ENCODE measurements around the gene DUS2. TPM values are rescaled to one million over a fixed set of nuclear protein-coding genes. Genes with fewer than 3 reads are reported as not detected.

DUS2 gene
- total and polyA plus RNA-seq, 4 donors, result 6.9 to 10.7 (median 7.9) TPM

DNA sequence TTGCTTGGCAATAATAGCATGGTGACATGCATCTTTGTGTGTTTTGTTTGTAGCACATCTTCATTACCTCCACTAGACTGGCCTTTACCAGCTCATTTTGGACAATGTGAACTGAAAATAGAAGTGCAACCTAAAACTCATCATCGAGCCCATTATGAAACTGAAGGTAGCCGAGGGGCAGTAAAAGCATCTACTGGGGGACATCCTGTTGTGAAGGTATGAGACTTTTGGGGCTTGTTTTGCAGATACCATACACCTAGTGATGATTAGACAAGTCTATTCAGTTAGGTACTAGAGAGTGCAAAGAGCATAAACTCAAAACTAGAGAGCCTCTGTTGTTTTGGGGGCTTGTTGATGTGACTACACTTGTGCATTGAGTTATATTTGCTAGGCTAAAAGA is 103.3 kb downstream of the DUS2 start:
- no peak overlapping the region for H3K9ac ChIP-seq (ENCODE audit: low read depth in 1 of 2, low read length in 2 of 2)
- DNase-seq (ENCODE audit: low spot score), result no peak
- WGBS, result 93% methylated on average over 2 of the region's 2 CpGs
- H3K27ac ChIP-seq (ENCODE audit: low read depth in 1 of 2, low read length in 2 of 2), result no peak overlapping the region
- no peaks in the 10 kb centered on the region for H3K9me3 ChIP-seq (ENCODE audit: control insufficient read depth in 4 of 4, low read length in 3 of 4)
- H3K4me3 ChIP-seq (ENCODE audit: low read depth in 1 of 3, low read length in 3 of 3), result no peak overlapping the region
- TF ChIP-seq TAF1 (conservative IDR thresholded peaks at IDR 0.05) (no peak), HNF4G (IDR thresholded peaks at IDR 0.05) (no peak), GABPA (IDR thresholded peaks at IDR 0.05 in 1 of 2, conservative IDR thresholded peaks at IDR 0.05 in 1 of 2) (no peak), EGR1 (IDR thresholded peaks at IDR 0.05; ENCODE audit: low read depth in 2 of 2) (no peak), SP1 (IDR thresholded peaks at IDR 0.05) (no peak), JUND (IDR thresholded peaks at IDR 0.05) (no peak), RXRA (IDR thresholded peaks at IDR 0.05) (no peak)
- TF ChIP-seq, protein P1, sequence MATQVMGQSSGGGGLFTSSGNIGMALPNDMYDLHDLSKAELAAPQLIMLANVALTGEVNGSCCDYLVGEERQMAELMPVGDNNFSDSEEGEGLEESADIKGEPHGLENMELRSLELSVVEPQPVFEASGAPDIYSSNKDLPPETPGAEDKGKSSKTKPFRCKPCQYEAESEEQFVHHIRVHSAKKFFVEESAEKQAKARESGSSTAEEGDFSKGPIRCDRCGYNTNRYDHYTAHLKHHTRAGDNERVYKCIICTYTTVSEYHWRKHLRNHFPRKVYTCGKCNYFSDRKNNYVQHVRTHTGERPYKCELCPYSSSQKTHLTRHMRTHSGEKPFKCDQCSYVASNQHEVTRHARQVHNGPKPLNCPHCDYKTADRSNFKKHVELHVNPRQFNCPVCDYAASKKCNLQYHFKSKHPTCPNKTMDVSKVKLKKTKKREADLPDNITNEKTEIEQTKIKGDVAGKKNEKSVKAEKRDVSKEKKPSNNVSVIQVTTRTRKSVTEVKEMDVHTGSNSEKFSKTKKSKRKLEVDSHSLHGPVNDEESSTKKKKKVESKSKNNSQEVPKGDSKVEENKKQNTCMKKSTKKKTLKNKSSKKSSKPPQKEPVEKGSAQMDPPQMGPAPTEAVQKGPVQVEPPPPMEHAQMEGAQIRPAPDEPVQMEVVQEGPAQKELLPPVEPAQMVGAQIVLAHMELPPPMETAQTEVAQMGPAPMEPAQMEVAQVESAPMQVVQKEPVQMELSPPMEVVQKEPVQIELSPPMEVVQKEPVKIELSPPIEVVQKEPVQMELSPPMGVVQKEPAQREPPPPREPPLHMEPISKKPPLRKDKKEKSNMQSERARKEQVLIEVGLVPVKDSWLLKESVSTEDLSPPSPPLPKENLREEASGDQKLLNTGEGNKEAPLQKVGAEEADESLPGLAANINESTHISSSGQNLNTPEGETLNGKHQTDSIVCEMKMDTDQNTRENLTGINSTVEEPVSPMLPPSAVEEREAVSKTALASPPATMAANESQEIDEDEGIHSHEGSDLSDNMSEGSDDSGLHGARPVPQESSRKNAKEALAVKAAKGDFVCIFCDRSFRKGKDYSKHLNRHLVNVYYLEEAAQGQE (IDR thresholded peaks at IDR 0.05), result no peak
- TF ChIP-seq, protein P2, sequence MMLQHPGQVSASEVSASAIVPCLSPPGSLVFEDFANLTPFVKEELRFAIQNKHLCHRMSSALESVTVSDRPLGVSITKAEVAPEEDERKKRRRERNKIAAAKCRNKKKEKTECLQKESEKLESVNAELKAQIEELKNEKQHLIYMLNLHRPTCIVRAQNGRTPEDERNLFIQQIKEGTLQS (IDR thresholded peaks at IDR 0.05), result no peak
- TF ChIP-seq, protein P3, sequence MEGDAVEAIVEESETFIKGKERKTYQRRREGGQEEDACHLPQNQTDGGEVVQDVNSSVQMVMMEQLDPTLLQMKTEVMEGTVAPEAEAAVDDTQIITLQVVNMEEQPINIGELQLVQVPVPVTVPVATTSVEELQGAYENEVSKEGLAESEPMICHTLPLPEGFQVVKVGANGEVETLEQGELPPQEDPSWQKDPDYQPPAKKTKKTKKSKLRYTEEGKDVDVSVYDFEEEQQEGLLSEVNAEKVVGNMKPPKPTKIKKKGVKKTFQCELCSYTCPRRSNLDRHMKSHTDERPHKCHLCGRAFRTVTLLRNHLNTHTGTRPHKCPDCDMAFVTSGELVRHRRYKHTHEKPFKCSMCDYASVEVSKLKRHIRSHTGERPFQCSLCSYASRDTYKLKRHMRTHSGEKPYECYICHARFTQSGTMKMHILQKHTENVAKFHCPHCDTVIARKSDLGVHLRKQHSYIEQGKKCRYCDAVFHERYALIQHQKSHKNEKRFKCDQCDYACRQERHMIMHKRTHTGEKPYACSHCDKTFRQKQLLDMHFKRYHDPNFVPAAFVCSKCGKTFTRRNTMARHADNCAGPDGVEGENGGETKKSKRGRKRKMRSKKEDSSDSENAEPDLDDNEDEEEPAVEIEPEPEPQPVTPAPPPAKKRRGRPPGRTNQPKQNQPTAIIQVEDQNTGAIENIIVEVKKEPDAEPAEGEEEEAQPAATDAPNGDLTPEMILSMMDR (IDR thresholded peaks at IDR 0.05; ENCODE audit: low read depth, low read length, missing input control), result no peak
- peaks cover 0 to 7% (median 0%) of the 10 kb centered on the region in 4 donors for H3K4me1 ChIP-seq (ENCODE audit: control insufficient read depth in 4 of 4, insufficient read depth in 4 of 4, low read length in 3 of 4)
- H3K36me3 ChIP-seq (ENCODE audit: control insufficient read depth in 4 of 4, insufficient read depth in 3 of 4, low read depth in 1 of 4, low read length in 3 of 4), result peaks cover 0 to 5% (median 4%) of the 10 kb centered on the region in 4 donors
- no peaks in the 10 kb centered on the region for H3K27me3 ChIP-seq (ENCODE audit: control insufficient read depth in 4 of 4, insufficient read depth in 4 of 4, low read length in 3 of 4)

DNA sequence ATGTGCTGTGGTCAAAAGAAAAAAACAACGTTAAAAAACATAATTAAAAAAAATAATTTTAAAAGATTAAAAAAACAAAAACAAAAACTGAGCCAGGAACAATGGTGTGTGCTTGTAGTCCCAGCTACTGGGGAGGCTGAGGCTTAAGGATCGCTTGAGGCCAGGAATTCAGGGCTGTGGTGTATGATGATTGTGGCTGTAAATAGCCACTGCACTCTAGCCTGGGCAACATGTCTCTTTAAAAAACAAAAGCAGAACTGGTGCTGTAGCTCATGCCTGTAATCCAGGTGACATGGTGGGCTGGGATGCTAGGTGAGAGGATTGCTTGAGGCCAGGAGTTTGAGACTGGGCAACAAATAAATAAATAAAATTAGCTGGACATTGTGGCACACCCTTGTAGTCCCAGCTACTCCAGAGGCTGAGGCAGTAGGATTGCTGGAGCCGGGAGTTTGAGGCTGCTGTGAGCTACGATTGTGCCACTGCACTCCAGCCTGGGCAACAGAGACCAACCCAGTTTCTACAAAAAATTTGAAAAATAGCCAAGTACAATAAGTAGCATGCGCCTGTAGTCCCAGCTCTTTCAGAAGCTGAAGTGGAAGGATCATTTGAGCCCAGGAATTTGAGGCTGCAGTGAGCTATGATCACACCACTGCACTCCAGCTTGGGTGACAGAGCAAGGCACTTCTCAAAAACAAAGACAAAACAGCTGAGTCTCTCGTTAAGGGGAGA is 105.7 kb downstream of the DUS2 start:
- DNase-seq (ENCODE audit: low spot score), result no peak
- TF ChIP-seq, protein P1 (IDR thresholded peaks at IDR 0.05), result no peak
- TF ChIP-seq, protein P4, sequence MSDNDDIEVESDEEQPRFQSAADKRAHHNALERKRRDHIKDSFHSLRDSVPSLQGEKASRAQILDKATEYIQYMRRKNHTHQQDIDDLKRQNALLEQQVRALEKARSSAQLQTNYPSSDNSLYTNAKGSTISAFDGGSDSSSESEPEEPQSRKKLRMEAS (IDR thresholded peaks at IDR 0.05), result no peak
- TF ChIP-seq GABPA (IDR thresholded peaks at IDR 0.05 in 1 of 2, conservative IDR thresholded peaks at IDR 0.05 in 1 of 2), result no peak
- no peak for TF ChIP-seq YY1 (IDR thresholded peaks at IDR 0.05)
- no peak for TF ChIP-seq HNF4G (IDR thresholded peaks at IDR 0.05)
- no peak for TF ChIP-seq HNF4A (conservative IDR thresholded peaks at IDR 0.05)
- no peak for TF ChIP-seq SP1 (IDR thresholded peaks at IDR 0.05)
- no peak overlapping the region for H3K9ac ChIP-seq (ENCODE audit: low read depth in 1 of 2, low read length in 2 of 2)
- H3K4me3 ChIP-seq (ENCODE audit: low read depth in 1 of 3, low read length in 3 of 3), result no peak overlapping the region
- peaks cover 0 to 7% (median 3%) of the 10 kb centered on the region in 4 donors for H3K4me1 ChIP-seq (ENCODE audit: control insufficient read depth in 4 of 4, insufficient read depth in 4 of 4, low read length in 3 of 4)
- no peaks in the 10 kb centered on the region for H3K9me3 ChIP-seq (ENCODE audit: control insufficient read depth in 4 of 4, low read length in 3 of 4)
- H3K27ac ChIP-seq (ENCODE audit: low read depth in 1 of 2, low read length in 2 of 2), result no peak overlapping the region
- H3K36me3 ChIP-seq (ENCODE audit: control insufficient read depth in 4 of 4, insufficient read depth in 3 of 4, low read depth in 1 of 4, low read length in 3 of 4), result peaks cover 0 to 5% (median 4%) of the 10 kb centered on the region in 4 donors
- H3K27me3 ChIP-seq (ENCODE audit: control insufficient read depth in 4 of 4, insufficient read depth in 4 of 4, low read length in 3 of 4), result no peaks in the 10 kb centered on the region
- 63% methylated on average over 6 of the region's 6 CpGs for WGBS
